HepG2 (cell line): ENCODE data around the gene COX6B1. TPM values are rescaled to one million over a fixed set of nuclear protein-coding genes. Genes with fewer than 3 reads are reported as not detected.

Source experiments
- ATAC-seq: fragments of 200-7000 bp; cut with Tn5 transposase; 3 replicates; pipeline ENCODE4 v1.9.1; 2020; ENCODE audit warnings: mild to moderate bottlenecking, moderate library complexity
- BruUV-seq: library from RNA; stranded (reverse); fragments of 400-500 nt; replicated peaks from 2 replicates; lab custom pipeline; 2021; lab: Mats Ljungman, UMichigan
- CTCF ChIA-PET: fragments of 300-600 bp; formaldehyde crosslinking; extraction: SDS; loops from one replicate; lab custom pipeline; 2021; ENCODE audit warnings: low total read pairs, inconsistent platforms, low intra/inter-chr PET ratio; lab: Yijun Ruan, JAX
- POLR2A ChIA-PET: fragments of 350-600 bp; sonication (Branson Sonifier 250); formaldehyde crosslinking; loops from one replicate; lab custom pipeline; 2020; ENCODE audit warnings: antibody characterized with exemption, inconsistent platforms; lab: Yijun Ruan, JAX
- DNase-seq: peaks from one replicate; pipeline ENCODE4 v3.0.0-alpha.2; 2015; ENCODE audit warnings: low spot score
- FAIRE-seq: peaks from 3 replicates; lab custom pipeline; 2011; peaks lifted over from hg19 to GRCh38; lab: Jason Lieb, UNC
- H2AFZ ChIP-seq: one replicate; pipeline ENCODE4 v1.6.1; 2011; ENCODE audit warnings: low read length, inconsistent platforms
- H3K27ac ChIP-seq: fragments of 300-600 bp; 3 replicates; pipeline ENCODE4 v1.8.0; 2011; ENCODE audit warnings: mixed run types, mild to moderate bottlenecking, mixed read lengths, low read length, inconsistent platforms; ENCODE audit not compliant: insufficient read depth; ENCODE audit errors: extremely low read length
- H3K27me3 ChIP-seq, 2 experiments: fragments of 200-600 bp in 1 of 2; 2 replicates in 1 of 2; 3 replicates in 1 of 2; pipeline versions ENCODE4 v1.6.0 to v1.8.0; 2011; ENCODE audit warnings: low read length in 2 of 2, mild to moderate bottlenecking in 2 of 2, moderate library complexity in 2 of 2, inconsistent platforms in 1 of 2; ENCODE audit not compliant: insufficient read depth in 2 of 2, control insufficient read depth in 1 of 2
- H3K36me3 ChIP-seq, 2 experiments: fragments of 200-600 bp in 1 of 2; replicated peaks in 1 of 2; 2 replicates in 1 of 2; 3 replicates in 1 of 2; pipeline versions ENCODE4 v1.5.1 to v1.8.0; 2011; ENCODE audit warnings: low read length in 2 of 2, inconsistent platforms in 1 of 2; ENCODE audit not compliant: insufficient read depth in 2 of 2, control insufficient read depth in 1 of 2
- H3K4me1 ChIP-seq: 2 replicates; pipeline ENCODE4 v1.5.1; 2012; ENCODE audit warnings: low read length, inconsistent platforms; ENCODE audit not compliant: insufficient read depth
- H3K4me2 ChIP-seq: 2 replicates; pipeline ENCODE4 v1.6.0; 2011; ENCODE audit warnings: low read depth, low read length, inconsistent platforms
- H3K4me3 ChIP-seq, 3 experiments: fragments of 200-600 bp in 1 of 3; sonication (generic), shearing (Covaris generic) in 1 of 3; replicated peaks in 1 of 3; 2 replicates each; pipeline ENCODE4 v1.5.1; 2011 to 2016; ENCODE audit warnings: low read length in 3 of 3, inconsistent platforms in 2 of 3, low read depth in 2 of 3, mild to moderate bottlenecking in 2 of 3, control low read depth in 1 of 3, mixed read lengths in 1 of 3; ENCODE audit not compliant: insufficient read depth in 1 of 3
- H3K79me2 ChIP-seq: one replicate; pipeline ENCODE4 v1.6.1; 2011; ENCODE audit warnings: low read length, inconsistent platforms; ENCODE audit not compliant: insufficient read depth
- H3K9ac ChIP-seq: 2 replicates; pipeline ENCODE4 v1.6.0; 2011; ENCODE audit warnings: mild to moderate bottlenecking, low read depth, low read length, inconsistent platforms; ENCODE audit not compliant: insufficient read depth
- H3K9me3 ChIP-seq: 2 replicates; pipeline ENCODE4 v1.5.1; 2012; ENCODE audit warnings: mild to moderate bottlenecking, low read length
- H4K20me1 ChIP-seq: 2 replicates; pipeline ENCODE4 v1.6.0; 2011; ENCODE audit warnings: inconsistent platforms, mild to moderate bottlenecking, low read length, moderate library complexity; ENCODE audit not compliant: insufficient read depth
- IRF2 ChIP-seq: IDR thresholded peaks from 2 replicates; pipeline ENCODE4 v1.6.1; 2018; ENCODE audit warnings: missing genetic modification reagents, missing compliant biosample characterization
- IRX3 ChIP-seq: sonication (generic); formaldehyde crosslinking; IDR thresholded peaks from 2 replicates; pipeline ENCODE4 v1.8.1; 2023; ENCODE audit warnings: mild to moderate bottlenecking, low read depth, missing genetic modification reagents, borderline replicate concordance
- MXI1 ChIP-seq: IDR thresholded peaks from 3 replicates; pipeline ENCODE4 v1.6.1; 2012; ENCODE audit warnings: low read depth, low read length, inconsistent platforms, borderline replicate concordance
- NR0B2 ChIP-seq: sonication (generic); formaldehyde crosslinking; IDR thresholded peaks from 2 replicates; pipeline ENCODE4 v1.4.0; 2020; ENCODE audit warnings: mild to moderate bottlenecking, missing genetic modification reagents
- NR2C2 ChIP-seq: sonication (generic); formaldehyde crosslinking; IDR thresholded peaks from 2 replicates; pipeline ENCODE4 v1.4.0; 2020; ENCODE audit warnings: missing genetic modification reagents, mild to moderate bottlenecking, moderate library complexity, borderline replicate concordance
- NR3C1 ChIP-seq: sonication (generic); formaldehyde crosslinking; IDR thresholded peaks from 2 replicates; pipeline ENCODE4 v1.4.0; 2020; ENCODE audit warnings: missing genetic modification reagents
- SOX13 ChIP-seq, 3 experiments: fragments of 450-650 bp in 1 of 3; sonication (generic) in 1 of 3; formaldehyde crosslinking in 1 of 3; IDR thresholded peaks in 2 of 3; conservative IDR thresholded peaks in 1 of 3; 2 replicates each; pipeline versions ENCODE4 v1.5.0 to v1.6.1; 2016 to 2020; ENCODE audit warnings: antibody characterized with exemption in 1 of 3, mild to moderate bottlenecking in 1 of 3, missing compliant biosample characterization in 1 of 3, missing genetic modification reagents in 1 of 3, moderate library complexity in 1 of 3
- SP4 ChIP-seq: sonication (generic); formaldehyde crosslinking; IDR thresholded peaks from 2 replicates; pipeline ENCODE4 v1.8.1; 2023; ENCODE audit warnings: mild to moderate bottlenecking, missing genetic modification reagents
- TBX3 ChIP-seq: fragments of 450-650 bp; IDR thresholded peaks from 2 replicates; pipeline ENCODE4 v1.6.1; 2017; ENCODE audit warnings: antibody characterized with exemption, mild to moderate bottlenecking, inconsistent platforms, borderline replicate concordance
- THAP11 ChIP-seq: IDR thresholded peaks from 2 replicates; pipeline ENCODE4 v1.6.1; 2016; ENCODE audit warnings: missing biosample characterization, missing genetic modification reagents
- THYN1 ChIP-seq: sonication (generic); formaldehyde crosslinking; IDR thresholded peaks from 2 replicates; pipeline ENCODE4 v1.8.1; 2023; ENCODE audit warnings: low read depth, mild to moderate bottlenecking, moderate library complexity, missing genetic modification reagents, borderline replicate concordance
- TSC22D2 ChIP-seq: sonication (generic); formaldehyde crosslinking; IDR thresholded peaks from 2 replicates; pipeline ENCODE4 v1.5.1; 2020; ENCODE audit warnings: missing genetic modification reagents, mild to moderate bottlenecking, borderline replicate concordance
- ZFP1 ChIP-seq: IDR thresholded peaks from 2 replicates; pipeline ENCODE4 v1.6.1; 2016
- ZNF225 ChIP-seq: sonication (generic); formaldehyde crosslinking; IDR thresholded peaks from 2 replicates; pipeline ENCODE4 v1.4.0; 2020; ENCODE audit warnings: mild to moderate bottlenecking, missing genetic modification reagents
- ZNF33B ChIP-seq: sonication (generic); formaldehyde crosslinking; IDR thresholded peaks from 2 replicates; pipeline ENCODE4 v1.5.1; 2020; ENCODE audit warnings: mild to moderate bottlenecking, missing genetic modification reagents
- ZNF431 ChIP-seq: sonication (generic); formaldehyde crosslinking; IDR thresholded peaks from 2 replicates; pipeline ENCODE4 v1.9.0; 2022; ENCODE audit warnings: missing genetic modification reagents, low read depth, mild to moderate bottlenecking, borderline replicate concordance
- ZNF543 ChIP-seq: sonication (generic); formaldehyde crosslinking; IDR thresholded peaks from 2 replicates; pipeline ENCODE4 v1.4.0; 2020; ENCODE audit warnings: mild to moderate bottlenecking, missing genetic modification reagents
- ZNF567 ChIP-seq: sonication (generic); formaldehyde crosslinking; IDR thresholded peaks from 2 replicates; pipeline ENCODE4 v1.8.1; 2023; ENCODE audit warnings: mild to moderate bottlenecking, missing genetic modification reagents, borderline replicate concordance
- ZNF768 ChIP-seq: sonication (generic); formaldehyde crosslinking; IDR thresholded peaks from 2 replicates; pipeline ENCODE4 v1.4.0; 2020; ENCODE audit warnings: missing genetic modification reagents
- ZUFSP ChIP-seq: sonication (generic); formaldehyde crosslinking; IDR thresholded peaks from 2 replicates; pipeline ENCODE4 v1.9.0; 2021; ENCODE audit warnings: missing genetic modification reagents, mild to moderate bottlenecking, borderline replicate concordance
- WGBS: methylation state at CpG from one replicate; pipeline ENCODE4 v1.1.6; 2017; ENCODE audit warnings: low lambda C conversion rate; 5-methylcytosine and 5-hydroxymethylcytosine counted together
- in situ Hi-C: cut with HindIII; loops from 2 replicates; pipeline ENCODE4 v1.10.0; 2017; ENCODE audit warnings: low pct_unique_long_range_greater_than_20kb; ENCODE audit not compliant: extremely low pct_ligation_motif_present
- intact Hi-C: fragments of 100-400 bp; cut with micrococcal nuclease; formaldehyde crosslinking; loops from one replicate; pipeline ENCODE4 v1.10.0; 2022; ENCODE audit not compliant: unreplicated experiment
- polyA plus RNA-seq, 8 experiments: library from polyadenylated mRNA; depleted of rRNA in 3 of 8; stranded (reverse) in 7 of 8; unstranded in 1 of 8; fragments of >200 nt; fragmentation: Illumina TruSeq in 4 of 8; extraction: Trizol in 4 of 8; gene quantifications; 2 replicates each; pipeline versions ENCODE4 v1.2.1 to v1.2.3, GENCODE V29; 2011 to 2016; ENCODE audit warnings: low read depth in 4 of 8, missing spikeins in 1 of 8, mixed read lengths in 1 of 8; ENCODE audit not compliant: insufficient read depth in 1 of 8
- total RNA-seq, 5 experiments: library from RNA; depleted of rRNA; stranded (reverse); fragments of >200 nt; fragmentation: Illumina TruSeq; extraction: Trizol; gene quantifications; 2 replicates each; pipeline ENCODE4 v1.2.3, GENCODE V29; 2016; ENCODE audit warnings: low read depth in 1 of 5

Gene COX6B1
- total and polyA plus RNA-seq, 2 of the 13 experiments (the other 11 are each of a cell fraction or from before 2014, with no cell fraction given), result 481 to 487 TPM

GRCh38 chr19:35643255-35644205, 4.6 kb upstream of the COX6B1 start:
- no peaks in the 10 kb centered on the region for H3K9me3 ChIP-seq
- WGBS, result 3% methylated on average over 43 of the region's 69 CpGs
- in situ Hi-C loops (loop anchor here (5.0 kb wide), 1 partner anchor 96 kb away; the partner anchor contains the start of gene TMEM147), intact Hi-C loops (loop anchor here (10.0 kb wide), 1 partner anchor 89 kb away; no protein-coding TSS in a partner anchor)
- DNase-seq (peak; percentile 77), FAIRE-seq (peak; percentile 37), ATAC-seq (peak; percentile 57)
- TSS peak; percentile 43 for BruUV-seq
- CTCF ChIA-PET, result interaction anchor here (1.1 to 1.4 kb wide), 2 partner anchors 74 to 88 kb away, joined by 3 to 4 read pairs; partner anchors contain the start of gene KMT2B
- peak overlapping the region; percentile 66 to 81 (median 70) for H3K4me3 ChIP-seq
- H3K4me1 ChIP-seq, result peaks cover 53% of the 10 kb centered on the region
- H3K9ac ChIP-seq, result peak overlapping the region; percentile 75
- H3K4me2 ChIP-seq, result peak overlapping the region; percentile 97
- H2AFZ ChIP-seq, result peak overlapping the region; percentile 7
- H4K20me1 ChIP-seq, result no peaks in the 10 kb centered on the region
- H3K27ac ChIP-seq, result peak overlapping the region; percentile 79
- H3K27me3 ChIP-seq, result no peaks in the 10 kb centered on the region; a peak in 1 of 5 replicates
- POLR2A ChIA-PET, result interaction anchor here (0.7 to 4.8 kb wide), 15 partner anchors 11 to 236 kb away, joined by 3 to 44 read pairs (median 4); partner anchors contain the start of genes HAUS5, PSENEN, RBM42 and U2AF1L4
- peaks cover 5% of the 10 kb centered on the region for H3K79me2 ChIP-seq
- no peaks in the 10 kb centered on the region for H3K36me3 ChIP-seq
- TF ChIP-seq NR0B2 (CRISPR knock-in tag) (peak; percentile 92), SP4 (CRISPR knock-in tag) (peak; percentile 87), ZNF567 (CRISPR knock-in tag) (no peak), TBX3 (0 out of 2 replicates have a peak, but pooled peaks have one; percentile 45), ZUFSP (CRISPR knock-in tag) (no peak), ZNF768 (CRISPR knock-in tag) (peak; percentile 72), ZNF431 (CRISPR knock-in tag) (peak; percentile 51; the same call in 1 of the 2 replicates), ZNF33B (CRISPR knock-in tag) (peak; percentile 73), NR2C2 (CRISPR knock-in tag) (peak; percentile 44; the same call in 1 of the 2 replicates), SOX13 (IDR thresholded peaks at IDR 0.05) (no peak), SOX13 (CRISPR knock-in tag; conservative IDR thresholded peaks at IDR 0.05 in 1 of 2, IDR thresholded peaks at IDR 0.05 in 1 of 2) (peak in 1 of 2 experiments; percentile 34; a peak in 2 of 4 replicates), ZNF225 (CRISPR knock-in tag) (peak; percentile 53; the same call in 1 of the 2 replicates), ZFP1 (CRISPR knock-in tag) (no peak), TSC22D2 (CRISPR knock-in tag) (peak; percentile 90), MXI1 (peak; percentile 84; the same call in 1 of the 3 replicates), NR3C1 (CRISPR knock-in tag) (no peak), THAP11 (CRISPR knock-in tag) (peak; percentile 76), ZNF543 (CRISPR knock-in tag) (peak; percentile 50; the same call in 1 of the 2 replicates), THYN1 (CRISPR knock-in tag) (no peak), IRX3 (CRISPR knock-in tag) (0 out of 2 replicates have a peak, but pooled peaks have one; percentile 50), IRF2 (no peak)
